ENCODE measurements around the gene PSMB7.

Gene PSMB7

GRCh38 chr9:124389146-124389939, 25.9 kb downstream of the PSMB7 start:
- TF ChIP-seq ZNF549 (tag by site-specific recombination; IDR thresholded peaks at IDR 0.05) (no peak), REST (tag by site-specific recombination; IDR thresholded peaks at IDR 0.05) (no peak), MZF1 (tag by site-specific recombination; IDR thresholded peaks at IDR 0.05; ENCODE audit: borderline replicate concordance) (no peak), ZNF776 (tag by site-specific recombination; IDR thresholded peaks at IDR 0.05; ENCODE audit: borderline replicate concordance) (no peak), ZNF610 (tag by site-specific recombination; IDR thresholded peaks at IDR 0.05; ENCODE audit: borderline replicate concordance) (no peak), INSM2 (tag by site-specific recombination; IDR thresholded peaks at IDR 0.05) (no peak), ZXDB (tag by site-specific recombination; IDR thresholded peaks at IDR 0.05) (no peak), ZNF280D (tag by site-specific recombination; IDR thresholded peaks at IDR 0.05) (no peak), ZFHX2 (tag by site-specific recombination; conservative IDR thresholded peaks at IDR 0.05) (peak; percentile 38; the same call in 1 of the 2 replicates), GLI4 (tag by site-specific recombination; IDR thresholded peaks at IDR 0.05) (no peak), EGR2 (tag by site-specific recombination; IDR thresholded peaks at IDR 0.05; ENCODE audit: low read depth) (peak; percentile 31; the same call in 1 of the 2 replicates), ZNF354C (tag by site-specific recombination; IDR thresholded peaks at IDR 0.05; ENCODE audit: borderline replicate concordance, low read depth) (no peak), ZNF132 (tag by site-specific recombination; IDR thresholded peaks at IDR 0.05; ENCODE audit: borderline replicate concordance) (no peak), ZNF266 (tag by site-specific recombination; IDR thresholded peaks at IDR 0.05; ENCODE audit: low read depth) (no peak), ZNF837 (tag by site-specific recombination; IDR thresholded peaks at IDR 0.05) (no peak), ZFP3 (tag by site-specific recombination; IDR thresholded peaks at IDR 0.05; ENCODE audit: low read depth) (no peak)
- H3K27ac ChIP-seq (ENCODE audit: extremely low read depth, low read depth, low read length), result no peak overlapping the region
- no peak overlapping the region for H3K4me3 ChIP-seq (ENCODE audit: low read depth, low read length)
- no peaks in the 10 kb centered on the region for H3K9me3 ChIP-seq (ENCODE audit: control insufficient read depth, insufficient read depth, low read depth, low read length)
- ChIA-PET CTCF (interaction anchor here (0.7 to 5.2 kb wide), 8 partner anchors 10 to 263 kb away, joined by 3 to 26 read pairs (median 4); no protein-coding TSS in a partner anchor), POLR2A (interaction anchor here (0.9 kb wide), 1 partner anchor 9 kb away, joined by 3 read pairs; no protein-coding TSS in a partner anchor)
- H3K36me3 ChIP-seq (ENCODE audit: control insufficient read depth in 2 of 2, insufficient read depth in 1 of 2, low read length in 2 of 2), result peaks cover 0 to 12% of the 10 kb centered on the region in 2 experiments; a peak in 1 of 3 replicates
- peaks cover 24% of the 10 kb centered on the region for H3K4me1 ChIP-seq (ENCODE audit: control insufficient read depth, insufficient read depth, low read length)

Data from HEK293 (cell line).